GM21528 (cell line): ENCODE measurements around the gene AVPR2.

Experiments
- ATAC-seq: cut with Tn5 transposase; IDR thresholded peaks from one replicate; pipeline ENCODE4 v1.9.1; 2021; ENCODE audit warnings: mild to moderate bottlenecking, moderate library complexity; ENCODE audit not compliant: unreplicated experiment, low FRiP score

The AVPR2 gene

DNA sequence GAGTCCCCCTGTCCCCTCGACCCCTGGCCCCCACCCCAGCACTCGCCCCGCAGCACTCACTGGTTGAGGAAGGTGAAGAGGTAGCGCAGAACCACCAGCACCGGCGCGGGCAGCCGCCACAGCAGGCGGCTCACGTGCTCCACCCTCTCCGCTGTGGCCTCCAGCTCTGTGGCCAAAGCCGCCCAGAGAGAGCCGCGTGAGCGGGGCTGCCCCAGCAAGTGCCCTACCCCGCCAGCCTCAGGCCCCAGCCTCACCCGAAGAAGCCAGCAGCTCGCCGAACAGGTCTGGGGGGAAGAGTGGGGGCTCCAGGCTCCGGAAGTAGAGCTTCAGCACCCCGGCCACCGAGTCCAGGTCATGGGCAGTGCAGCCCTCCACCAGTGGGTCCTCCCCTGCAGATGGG lies 6.0 kb downstream of the AVPR2 start:
- no peak for ATAC-seq

DNA sequence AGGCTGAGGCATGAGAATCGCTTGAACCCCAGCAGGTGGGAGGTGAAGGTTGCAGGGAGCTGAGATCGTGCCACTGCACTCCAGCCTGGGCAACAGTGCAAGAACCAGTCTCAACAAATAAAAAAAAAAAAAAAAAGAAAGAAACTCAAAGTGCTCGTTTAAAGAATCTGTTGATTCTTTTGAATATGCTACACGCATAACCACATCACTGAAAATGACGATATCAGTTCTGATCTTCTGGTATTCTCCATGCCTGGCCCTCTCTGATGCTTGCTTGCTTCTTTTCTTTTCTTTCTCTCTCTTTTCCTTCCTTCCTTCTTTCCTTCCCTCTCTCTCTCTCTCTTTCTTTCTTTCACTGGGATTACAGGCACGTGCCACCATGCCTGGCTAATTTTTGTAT lies 7.3 kb downstream of the AVPR2 start:
- ATAC-seq, result no peak

DNA sequence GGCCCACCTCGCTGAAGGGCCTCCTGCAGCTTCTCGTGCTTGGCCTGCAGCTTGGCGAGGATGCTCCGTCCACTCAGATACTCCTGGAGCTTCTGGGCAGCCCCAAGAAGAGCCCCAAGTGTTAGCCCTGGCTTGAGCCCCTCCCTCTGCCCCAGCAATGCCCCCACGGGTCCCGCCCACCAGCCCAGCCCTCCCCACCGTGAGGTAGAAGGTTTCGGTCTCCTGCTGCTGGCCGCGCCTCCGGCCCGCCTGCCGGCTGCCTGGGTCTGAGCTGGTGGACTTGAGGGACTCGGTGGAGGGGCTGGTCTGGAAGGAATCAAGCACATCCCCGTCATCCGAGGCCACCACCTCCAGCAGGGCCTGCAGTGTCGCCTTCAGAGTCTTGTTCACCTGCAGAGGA lies 8.7 kb downstream of the AVPR2 start:
- no peak for ATAC-seq

DNA sequence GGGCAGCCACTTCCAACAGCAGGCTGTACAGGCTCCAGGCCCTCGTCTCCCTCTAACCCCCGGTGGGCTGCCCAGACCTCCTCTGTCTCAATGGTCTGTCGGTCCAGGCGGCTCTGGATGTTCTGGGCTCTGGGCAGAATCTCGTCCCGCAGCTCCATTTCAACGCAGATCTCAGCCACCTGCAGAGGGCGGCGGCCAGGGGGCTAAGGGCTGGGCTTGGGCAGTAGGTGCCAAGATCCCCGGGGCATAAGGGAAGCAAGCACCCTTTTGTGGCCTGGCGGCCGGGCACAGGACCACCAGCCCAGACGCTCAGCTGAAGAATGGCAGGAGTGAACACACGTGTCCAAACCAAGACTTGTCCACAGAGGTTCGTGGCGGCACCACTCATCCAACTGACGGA lies 9.2 kb downstream of the AVPR2 start:
- ATAC-seq, result no peak

DNA sequence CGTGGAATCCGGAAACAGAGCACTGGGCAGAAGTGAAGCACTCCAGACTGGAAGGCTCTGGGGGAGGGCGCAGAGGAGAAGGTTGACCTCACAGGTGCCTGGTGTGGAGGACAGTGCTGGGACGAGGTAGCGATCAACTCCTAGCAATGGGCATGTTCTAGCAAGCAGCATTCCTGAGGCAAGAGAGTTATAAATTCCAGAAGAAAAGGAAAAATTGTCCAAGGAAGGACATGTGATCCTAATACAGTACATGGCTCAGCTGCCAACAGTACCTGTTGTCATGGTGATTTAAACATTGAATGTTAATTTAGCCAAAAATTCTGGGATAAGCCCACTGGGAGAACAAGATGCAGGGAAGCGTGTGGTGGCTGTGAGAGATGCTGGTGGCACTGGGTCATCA lies 13.4 kb downstream of the AVPR2 start:
- no peak for ATAC-seq

DNA sequence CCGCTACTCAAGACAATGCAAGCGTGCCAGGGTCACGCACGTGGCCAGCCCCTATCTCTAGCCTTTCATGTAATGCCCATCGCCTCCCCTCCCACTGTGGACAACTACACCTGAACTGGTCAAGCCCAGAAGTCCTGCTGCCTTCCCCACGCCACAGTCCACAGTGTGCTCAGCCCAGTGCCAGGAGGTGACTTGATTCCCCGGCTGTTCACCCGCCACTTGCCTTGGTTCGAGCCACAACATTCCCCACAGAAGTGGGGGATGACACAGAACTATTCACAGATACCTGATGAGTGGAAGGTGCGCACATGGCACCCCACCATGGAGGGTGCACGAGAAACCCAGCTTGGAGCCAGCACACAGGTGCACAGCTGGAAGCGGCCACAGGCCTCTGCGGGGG lies 14.8 kb downstream of the AVPR2 start:
- no peak for ATAC-seq

DNA sequence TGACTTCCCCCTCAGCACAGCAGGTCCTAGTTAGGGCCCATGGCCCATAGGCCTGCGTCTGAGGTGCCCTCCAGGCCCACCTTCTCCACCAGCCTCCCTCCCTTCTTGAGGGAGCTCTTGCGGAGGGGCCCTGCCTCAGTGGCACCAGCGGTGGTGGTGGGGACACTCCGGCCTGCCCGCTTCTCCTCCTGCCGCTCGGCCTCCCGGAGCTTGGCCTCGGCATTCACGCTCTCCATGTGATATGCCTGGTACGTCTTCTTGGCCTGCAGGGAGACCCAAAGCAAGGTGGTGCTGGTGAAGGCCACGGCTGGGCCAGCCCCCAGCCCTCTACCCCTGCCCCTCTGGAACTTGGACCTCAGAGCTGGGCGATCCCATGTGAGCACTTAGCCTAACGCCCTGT lies 16.1 kb downstream of the AVPR2 start:
- ATAC-seq, result no peak

DNA sequence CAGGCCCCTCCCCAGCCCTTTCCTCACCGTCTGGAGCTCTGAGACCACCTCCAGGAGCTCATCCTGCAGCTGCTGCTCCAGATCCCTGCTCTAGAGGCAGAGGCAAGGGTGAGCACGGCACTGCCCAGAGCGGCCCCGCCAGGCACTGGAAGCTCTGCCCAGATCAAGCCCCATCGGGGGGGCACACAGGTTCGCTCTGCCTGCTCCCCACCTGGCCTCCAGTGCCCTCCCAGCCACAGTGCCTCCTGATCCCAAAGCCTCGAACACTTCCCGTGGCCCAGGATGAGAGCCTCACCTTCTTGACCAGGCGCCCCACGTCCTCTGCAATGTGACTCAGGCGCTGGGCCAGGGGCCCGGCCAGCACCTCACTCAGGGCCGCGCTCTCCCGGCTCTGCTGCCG lies 16.6 kb downstream of the AVPR2 start:
- ATAC-seq, result no peak

DNA sequence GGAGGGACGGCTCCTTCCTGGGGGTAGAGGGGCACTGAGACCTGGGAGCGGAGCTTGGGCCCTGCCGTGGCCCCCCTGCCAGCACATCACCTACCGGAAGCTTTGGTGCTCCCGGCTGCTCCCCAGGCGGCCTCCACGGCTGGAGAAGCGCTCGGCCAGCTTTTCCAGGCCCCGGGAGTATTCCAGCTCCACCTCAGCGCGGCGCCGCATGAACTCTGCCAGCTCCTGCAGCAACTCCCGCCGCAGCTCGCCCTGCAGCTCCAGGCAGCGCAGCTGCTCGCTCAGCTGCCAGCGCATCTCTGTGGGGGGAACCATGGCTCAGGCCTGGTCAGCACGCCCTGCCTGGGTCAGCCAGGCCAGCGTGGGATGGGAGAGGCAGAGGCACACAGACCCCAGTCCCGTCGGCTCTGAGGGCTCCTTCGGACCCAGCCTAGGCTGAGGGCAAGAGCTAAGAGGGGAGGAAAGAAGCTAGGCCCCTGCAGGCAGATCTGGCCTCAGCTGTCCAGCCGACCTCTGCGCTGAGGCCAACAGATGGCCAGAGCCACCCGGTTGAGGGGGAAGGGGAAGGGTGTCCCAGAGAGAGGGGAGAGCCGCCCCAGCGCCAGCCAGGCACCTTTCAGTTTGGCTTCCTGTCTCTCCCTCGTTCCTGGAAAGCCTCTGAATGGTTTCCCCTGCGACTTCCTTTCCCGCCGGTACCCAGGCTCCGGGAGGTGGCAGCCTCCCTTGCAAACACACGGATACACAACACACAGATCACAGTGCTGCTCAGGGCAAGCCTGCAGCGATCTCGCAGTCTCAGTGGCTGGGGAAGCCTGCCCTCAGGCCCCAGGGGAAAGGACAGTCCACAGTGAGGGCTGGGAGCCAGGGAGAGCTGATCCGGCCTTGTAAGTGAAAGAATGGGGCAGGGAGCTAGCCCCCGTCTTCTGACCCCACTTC lies 17.3 kb downstream of the AVPR2 start:
- ATAC-seq, result no peak

DNA sequence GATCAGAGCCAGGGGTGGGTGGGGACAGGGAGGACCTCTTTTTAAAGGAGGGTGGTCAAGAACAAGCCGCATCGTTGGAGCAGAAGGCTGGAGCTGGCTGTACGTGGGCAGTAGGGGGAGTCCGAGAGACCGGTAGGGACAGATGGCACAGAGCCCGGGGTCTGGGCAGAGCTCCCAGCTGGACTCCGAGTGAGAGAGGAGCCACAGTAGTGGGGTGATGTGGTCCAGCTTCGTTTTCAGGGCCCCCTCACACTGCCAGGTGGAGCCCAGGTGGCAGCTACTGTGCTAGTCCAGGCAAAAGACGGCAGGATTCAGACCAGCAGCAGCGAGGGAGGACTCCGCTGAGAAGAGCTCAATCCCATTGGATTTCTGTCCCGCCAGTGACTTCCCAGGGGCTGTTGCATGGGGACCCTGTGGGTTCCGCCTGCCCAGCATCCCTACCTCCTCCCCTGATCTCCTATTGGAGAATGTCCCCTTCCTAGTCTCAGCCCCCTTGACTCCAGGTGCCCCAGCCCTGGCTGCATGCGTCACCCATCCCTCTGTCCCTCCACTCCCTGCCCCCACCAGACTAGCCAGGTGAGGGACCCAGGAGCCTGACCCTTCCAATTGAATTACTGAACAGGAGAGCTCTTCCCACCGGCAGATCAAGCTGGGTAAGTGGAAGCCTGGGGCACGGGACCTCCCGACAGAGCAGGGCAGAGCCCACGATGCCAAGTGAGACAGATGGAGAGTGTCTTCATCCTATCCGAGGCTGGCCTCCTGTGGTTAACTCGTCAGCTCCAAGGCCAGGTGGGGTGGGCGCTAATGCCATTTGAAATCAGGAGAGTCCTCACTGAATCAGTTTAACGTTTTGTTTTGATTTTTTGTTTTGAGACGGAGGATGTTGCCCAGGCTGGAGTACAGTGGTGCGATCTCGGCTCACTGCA lies 18.7 kb downstream of the AVPR2 start:
- ATAC-seq, result no peak

DNA sequence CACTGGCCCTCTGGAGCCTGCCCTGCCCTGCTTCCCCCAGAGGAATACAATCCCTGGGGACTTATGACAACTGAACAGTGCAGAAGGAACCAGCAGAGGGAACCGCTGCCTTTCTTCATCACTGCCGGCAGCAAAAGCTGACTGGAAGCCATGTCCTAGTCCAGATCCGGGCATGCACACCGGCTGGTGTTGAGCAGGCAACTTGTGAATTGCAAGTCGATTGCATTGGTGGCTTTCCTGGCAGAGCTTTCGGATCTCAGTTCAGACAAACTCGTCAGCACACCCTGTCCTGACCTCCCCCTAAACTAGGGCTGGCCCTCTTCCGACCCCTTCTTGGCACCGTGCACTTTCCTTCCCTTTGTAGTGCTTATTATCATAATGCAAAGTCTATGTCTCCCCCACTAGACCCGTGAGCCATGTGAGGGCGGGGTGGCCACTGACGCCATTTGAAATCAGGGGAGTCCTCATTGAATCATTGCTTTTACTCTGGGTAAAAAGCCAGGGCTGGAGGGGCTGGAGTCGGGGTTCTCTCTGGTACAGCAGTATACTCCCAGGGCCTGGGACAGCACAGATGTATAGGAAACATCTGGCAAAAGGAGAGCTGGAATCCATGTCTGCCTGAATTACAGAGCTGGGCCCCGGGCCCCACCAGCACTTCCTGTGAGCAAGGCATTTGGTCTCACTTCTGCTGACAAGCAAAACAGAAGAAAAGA lies 19.8 kb downstream of the AVPR2 start:
- ATAC-seq, result no peak

DNA sequence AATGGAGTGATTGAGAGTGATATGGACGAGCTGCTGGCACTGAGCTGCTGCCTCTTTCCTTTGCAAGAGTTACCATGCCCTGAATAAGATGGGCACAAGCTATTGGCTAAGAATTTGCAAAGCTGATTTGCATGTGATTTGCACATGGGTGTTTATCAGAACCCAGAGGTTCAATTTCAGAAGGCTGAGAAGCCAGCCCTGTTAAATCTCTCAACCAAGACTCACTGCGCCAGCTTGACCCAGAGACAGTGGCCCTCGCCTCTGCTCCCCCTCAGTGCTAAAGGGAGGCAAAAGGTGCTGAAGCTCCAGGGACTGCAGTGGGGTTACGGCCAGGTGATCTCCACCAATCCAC lies 20.9 kb downstream of the AVPR2 start:
- ATAC-seq, result no peak

DNA sequence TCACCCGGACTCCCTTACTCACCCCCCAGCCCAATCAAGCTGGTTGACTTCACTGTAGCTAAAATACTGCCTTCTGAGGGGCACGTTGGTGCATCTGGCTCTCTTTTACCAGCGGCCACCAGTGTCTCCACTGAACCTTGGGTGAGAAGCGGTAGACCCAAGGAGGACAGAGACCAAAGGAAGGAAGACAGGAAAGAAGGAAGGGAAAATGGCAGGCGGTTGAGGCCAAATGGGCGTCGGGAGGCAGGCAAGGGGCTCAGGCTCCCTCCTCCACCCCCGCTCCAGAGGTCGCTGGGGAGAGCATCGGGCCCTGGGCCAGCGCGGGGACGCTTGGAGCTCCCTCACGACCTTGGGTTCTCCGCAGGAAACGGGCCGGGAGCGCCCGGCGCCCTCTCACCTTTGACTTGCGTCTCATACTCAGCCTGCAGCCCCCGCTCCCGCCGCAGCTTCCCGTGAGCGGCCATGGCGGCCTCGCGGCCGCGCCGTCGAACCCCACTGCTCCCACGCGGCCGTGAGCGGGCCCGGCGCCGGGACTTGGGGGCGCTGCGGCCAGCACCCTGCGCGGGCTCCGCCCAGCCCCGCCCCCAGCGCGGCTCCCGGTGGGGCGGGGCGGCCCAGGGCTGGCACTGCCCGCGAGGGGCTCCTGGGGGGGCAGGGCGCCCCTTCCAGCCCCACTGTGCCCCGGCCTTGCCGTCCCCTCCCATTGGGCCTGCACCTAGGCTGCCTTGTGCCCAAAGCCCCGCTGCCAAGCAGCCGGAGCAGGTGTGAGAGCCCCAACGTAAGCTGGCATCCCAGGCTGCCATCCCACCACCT lies 21.5 kb downstream of the AVPR2 start, which contains the start of gene ARHGAP4:
ARHGAP4 (minus strand) TSS at position 526 of the 813 bp plus-strand sequence; CDS start at position 464, 62 bp downstream.
- no peak for ATAC-seq

DNA sequence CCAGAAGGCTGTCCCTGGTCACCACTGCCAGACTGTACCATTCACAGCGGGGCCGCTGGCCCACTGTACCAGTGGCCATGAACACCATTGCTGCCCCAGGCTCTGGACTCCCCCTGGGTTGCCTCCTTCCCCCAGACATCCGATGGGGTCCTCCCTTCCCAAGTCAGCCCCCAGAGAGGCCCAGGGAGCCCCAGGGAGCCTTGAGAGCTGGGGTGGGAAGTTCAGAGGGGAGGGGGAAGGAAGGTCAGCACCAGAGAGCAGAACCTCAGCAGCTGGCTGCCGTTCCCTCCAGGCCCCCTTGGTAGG lies 22.0 kb downstream of the AVPR2 start:
- ATAC-seq, result no peak

DNA sequence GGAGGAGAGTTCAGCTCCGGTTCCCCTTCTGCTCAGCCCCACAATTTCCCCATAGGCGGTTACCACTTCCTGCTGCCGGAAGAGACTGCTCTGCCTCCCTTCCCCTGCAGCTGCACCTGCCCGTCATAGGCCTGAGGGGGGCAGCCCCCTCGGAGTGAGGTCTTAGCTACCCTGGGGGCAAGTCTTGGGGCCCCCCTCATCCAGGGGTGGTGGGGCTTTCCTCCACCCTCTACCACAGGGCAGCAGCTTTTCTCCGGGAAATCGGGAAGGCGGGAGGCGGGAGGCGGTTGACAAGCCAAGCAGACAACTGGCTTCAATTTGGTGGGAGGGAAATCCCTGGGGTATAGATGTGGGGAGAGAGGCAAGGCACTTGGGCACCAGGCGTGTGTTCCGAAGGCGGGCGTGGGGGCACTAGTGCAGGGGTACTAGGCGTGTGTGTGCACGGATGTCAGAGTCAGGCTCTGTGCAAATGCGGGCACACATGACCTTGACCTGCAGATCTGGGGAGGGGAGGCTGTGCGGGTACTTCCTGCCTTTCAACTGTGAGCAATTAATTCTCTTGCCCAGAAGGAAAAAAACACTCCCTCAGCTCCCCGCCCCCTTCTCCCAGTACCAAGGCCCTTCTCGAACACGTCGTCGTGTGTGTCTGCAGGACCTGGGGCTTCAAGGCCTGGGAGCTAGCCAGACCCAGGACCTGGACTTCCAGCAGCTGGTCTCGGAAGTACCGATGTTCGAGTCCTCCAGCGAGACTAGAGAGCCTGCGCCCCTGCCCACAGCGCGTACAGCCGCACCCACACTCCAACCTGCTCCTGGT lies 22.6 kb downstream of the AVPR2 start:
- peak; percentile 38 for ATAC-seq

DNA sequence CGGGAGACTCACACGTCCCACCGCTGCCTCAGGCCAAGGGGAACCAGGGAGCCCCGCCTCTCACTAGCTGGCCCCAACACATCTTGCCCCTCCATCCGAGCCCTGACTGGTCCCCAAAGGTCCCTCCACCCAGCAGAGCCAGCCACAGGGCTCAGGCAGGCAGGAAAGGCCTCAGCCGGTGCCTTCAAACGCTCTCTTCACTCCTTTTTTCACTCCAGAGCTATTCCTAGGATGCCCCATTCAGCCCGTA lies 23.1 kb downstream of the AVPR2 start:
- ATAC-seq, result no peak

DNA sequence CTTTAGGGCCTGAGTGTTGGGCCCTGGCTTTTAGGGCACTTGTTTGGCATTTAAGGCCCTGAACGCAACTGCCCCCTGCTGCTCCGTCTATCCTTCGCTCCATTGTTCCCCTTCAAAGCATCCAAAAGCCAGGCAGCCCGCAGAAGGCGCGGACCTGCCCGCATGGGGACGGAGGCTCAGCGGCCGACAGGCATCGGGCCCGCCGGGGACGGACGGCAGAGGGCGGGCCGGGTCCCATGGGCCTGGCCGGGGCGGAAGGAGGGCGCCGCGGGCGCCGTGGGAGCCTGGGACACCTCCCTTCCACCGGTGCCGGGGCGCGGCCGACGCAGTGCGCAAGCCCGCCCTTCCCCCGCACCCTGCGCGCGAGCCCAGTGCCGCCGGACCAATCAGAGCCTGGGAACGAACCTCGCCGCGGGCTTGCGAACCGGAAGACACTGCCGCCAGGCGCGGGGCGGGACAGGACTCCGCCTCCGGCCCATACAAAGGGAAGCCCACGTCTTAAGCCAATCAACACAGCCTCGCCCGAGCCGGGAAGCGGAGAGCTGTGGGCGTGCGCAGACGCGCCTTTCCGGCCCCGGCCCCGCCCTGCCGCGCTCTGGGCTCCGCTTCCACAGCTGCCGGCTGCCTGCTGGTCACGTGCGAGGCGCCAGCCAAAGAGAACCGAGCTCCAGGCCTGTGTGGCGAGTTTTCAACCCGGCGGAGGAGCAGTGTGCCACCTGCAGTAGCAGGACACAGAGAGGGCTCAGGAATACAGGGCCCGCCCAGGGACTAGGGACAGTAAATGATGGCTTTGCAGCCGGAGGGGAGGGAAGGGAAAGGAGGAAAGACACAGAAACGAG lies 23.7 kb downstream of the AVPR2 start:
- ATAC-seq, result peak; percentile 61

DNA sequence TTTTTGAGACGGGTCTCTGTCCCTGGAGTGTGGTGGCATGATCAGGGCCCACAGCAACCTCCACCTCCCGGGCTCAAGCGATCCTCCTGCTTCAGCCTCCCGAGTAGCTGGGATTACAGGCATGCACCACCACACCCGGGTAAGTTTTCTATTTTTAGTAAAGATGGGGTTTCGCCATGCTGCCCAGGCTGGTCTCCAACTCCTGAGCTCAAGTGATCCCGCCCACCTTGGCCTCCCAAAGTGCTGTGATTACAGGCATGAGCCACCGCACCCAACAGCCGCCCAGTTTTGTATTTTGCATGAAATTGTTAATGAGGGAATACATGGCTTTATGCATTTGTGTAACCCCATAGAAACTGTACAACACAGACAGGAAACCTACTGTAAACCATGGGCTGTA lies 24.4 kb downstream of the AVPR2 start:
- no peak for ATAC-seq

DNA sequence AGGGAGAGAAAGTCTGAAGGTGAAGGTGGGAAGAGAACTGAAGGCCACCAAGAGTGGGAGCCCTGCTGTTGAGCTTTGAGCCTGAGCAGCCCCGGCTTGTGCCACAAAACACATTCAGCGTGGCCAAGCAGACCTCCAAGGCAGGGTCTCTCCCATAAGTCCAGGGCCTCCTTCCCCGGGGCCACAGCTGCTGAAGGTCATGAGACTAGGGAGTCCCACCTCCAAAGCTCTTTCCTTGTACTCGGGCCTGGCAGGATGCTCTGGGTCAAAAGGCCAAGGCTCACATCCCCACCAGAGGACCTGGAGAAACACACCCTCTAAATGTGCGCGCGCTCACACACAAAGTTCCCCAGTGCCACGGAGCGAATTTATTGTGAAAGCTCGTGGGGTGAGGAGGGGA lies 25.1 kb downstream of the AVPR2 start:
- no peak for ATAC-seq
